ENCODE data around the gene UFD1. TPM values are rescaled to one million over a fixed set of nuclear protein-coding genes. Genes with fewer than 3 reads are reported as not detected.

UFD1 gene
- total and polyA plus RNA-seq, 9 of the 15 experiments (the other 6 are each of a cell fraction or from before 2014, with no cell fraction given): 238 to 645 (median 363) TPM

GRCh38 chr22:19407649-19408606, 71.1 kb downstream of the UFD1 start (continued):
- TF ChIP-seq USF1 (CRISPR knock-in tag; IDR thresholded peaks at IDR 0.05): no peak
- TF ChIP-seq SRSF9 (IDR thresholded peaks at IDR 0.05; ENCODE audit: borderline replicate concordance, low read depth, low read length): no peak
- TF ChIP-seq RREB1 (CRISPR knock-in tag; IDR thresholded peaks at IDR 0.05): no peak
- peak; percentile 66; the same call in 1 of the 2 replicates for TF ChIP-seq MXI1 (IDR thresholded peaks at IDR 0.05; ENCODE audit: low read depth, low read length)
- no peak for TF ChIP-seq ZNF398 (CRISPR knock-in tag; IDR thresholded peaks at IDR 0.05)
- no peak for TF ChIP-seq ZNF347 (CRISPR knock-in tag; IDR thresholded peaks at IDR 0.05; ENCODE audit: low read depth)
- TF ChIP-seq CXXC5 (CRISPR knock-in tag; IDR thresholded peaks at IDR 0.05): peak; percentile 98
- TF ChIP-seq ZHX1 (conservative IDR thresholded peaks at IDR 0.05; ENCODE audit: low read length): no peak
- TF ChIP-seq TSC22D4 (tag; IDR thresholded peaks at IDR 0.05): no peak
- no peak for TF ChIP-seq NELFE (IDR thresholded peaks at IDR 0.05; ENCODE audit: insufficient read depth, insufficient read length)
- TF ChIP-seq ZNF408 (CRISPR knock-in tag; IDR thresholded peaks at IDR 0.05; ENCODE audit: low read depth): no peak
- no peak for TF ChIP-seq LARP7 (IDR thresholded peaks at IDR 0.05)
- TF ChIP-seq ZNF766 (CRISPR knock-in tag; conservative IDR thresholded peaks at IDR 0.05): peak; percentile 94
- no peak for TF ChIP-seq MLLT1 (IDR thresholded peaks at IDR 0.05)
